ENCODE data around the gene ESYT3.

The ESYT3 gene

GRCh38 chr3:138459619-138460535, 25.5 kb downstream of the ESYT3 start:
- DNase-seq (ENCODE audit: low read depth) = no peak

GRCh38 chr3:138460536-138461205, 26.3 kb downstream of the ESYT3 start:
- H3K4me3 ChIP-seq (ENCODE audit: low read depth, low read length) = no peak overlapping the region
- TF ChIP-seq POLR2A (IDR thresholded peaks at IDR 0.05; ENCODE audit: extremely low read depth, insufficient read length) (no peak), MYC (IDR thresholded peaks at IDR 0.05; ENCODE audit: low read depth, low read length) (no peak), CTCF (IDR thresholded peaks at IDR 0.05; ENCODE audit: low read depth, low read length) (no peak), MAX (IDR thresholded peaks at IDR 0.05; ENCODE audit: low read depth, low read length) (no peak)
- DNase-seq (ENCODE audit: low read depth) = no peak

More at GRCh38 chr3:138459619-138460535, 25.5 kb downstream of the ESYT3 start:
- no peak for TF ChIP-seq POLR2A (IDR thresholded peaks at IDR 0.05; ENCODE audit: extremely low read depth, insufficient read length)
- no peak for TF ChIP-seq CTCF (IDR thresholded peaks at IDR 0.05; ENCODE audit: low read depth, low read length)
- TF ChIP-seq MYC (IDR thresholded peaks at IDR 0.05; ENCODE audit: low read depth, low read length) = no peak
- TF ChIP-seq MAX (IDR thresholded peaks at IDR 0.05; ENCODE audit: low read depth, low read length) = no peak
- no peak overlapping the region for H3K4me3 ChIP-seq (ENCODE audit: low read depth, low read length)

- H3K4me3 ChIP-seq (ENCODE audit: low read depth, low read length) = no peak overlapping the region
- DNase-seq (ENCODE audit: low read depth) = no peak
- TF ChIP-seq POLR2A (IDR thresholded peaks at IDR 0.05; ENCODE audit: extremely low read depth, insufficient read length) (no peak), MYC (IDR thresholded peaks at IDR 0.05; ENCODE audit: low read depth, low read length) (no peak), CTCF (IDR thresholded peaks at IDR 0.05; ENCODE audit: low read depth, low read length) (no peak), MAX (IDR thresholded peaks at IDR 0.05; ENCODE audit: low read depth, low read length) (no peak)
Measured at GRCh38 chr3:138461246-138461645, 26.8 kb downstream of the ESYT3 start.

GRCh38 chr3:138461896-138462295, 27.5 kb downstream of the ESYT3 start:
- no peak overlapping the region for H3K4me3 ChIP-seq (ENCODE audit: low read depth, low read length)
- no peak for DNase-seq (ENCODE audit: low read depth)
- no peak for TF ChIP-seq MYC (IDR thresholded peaks at IDR 0.05; ENCODE audit: low read depth, low read length)
- TF ChIP-seq CTCF (IDR thresholded peaks at IDR 0.05; ENCODE audit: low read depth, low read length) = no peak
- no peak for TF ChIP-seq MAX (IDR thresholded peaks at IDR 0.05; ENCODE audit: low read depth, low read length)
- TF ChIP-seq POLR2A (IDR thresholded peaks at IDR 0.05; ENCODE audit: extremely low read depth, insufficient read length) = no peak

GRCh38 chr3:138463724-138464490, 29.5 kb downstream of the ESYT3 start:
- no peak overlapping the region for H3K4me3 ChIP-seq (ENCODE audit: low read depth, low read length)
- no peak for DNase-seq (ENCODE audit: low read depth)
- TF ChIP-seq POLR2A (IDR thresholded peaks at IDR 0.05; ENCODE audit: extremely low read depth, insufficient read length) (no peak), MAX (IDR thresholded peaks at IDR 0.05; ENCODE audit: low read depth, low read length) (no peak), CTCF (IDR thresholded peaks at IDR 0.05; ENCODE audit: low read depth, low read length) (no peak), MYC (IDR thresholded peaks at IDR 0.05; ENCODE audit: low read depth, low read length) (no peak)
